ENCODE results near the gene SH3GL3.

DNA sequence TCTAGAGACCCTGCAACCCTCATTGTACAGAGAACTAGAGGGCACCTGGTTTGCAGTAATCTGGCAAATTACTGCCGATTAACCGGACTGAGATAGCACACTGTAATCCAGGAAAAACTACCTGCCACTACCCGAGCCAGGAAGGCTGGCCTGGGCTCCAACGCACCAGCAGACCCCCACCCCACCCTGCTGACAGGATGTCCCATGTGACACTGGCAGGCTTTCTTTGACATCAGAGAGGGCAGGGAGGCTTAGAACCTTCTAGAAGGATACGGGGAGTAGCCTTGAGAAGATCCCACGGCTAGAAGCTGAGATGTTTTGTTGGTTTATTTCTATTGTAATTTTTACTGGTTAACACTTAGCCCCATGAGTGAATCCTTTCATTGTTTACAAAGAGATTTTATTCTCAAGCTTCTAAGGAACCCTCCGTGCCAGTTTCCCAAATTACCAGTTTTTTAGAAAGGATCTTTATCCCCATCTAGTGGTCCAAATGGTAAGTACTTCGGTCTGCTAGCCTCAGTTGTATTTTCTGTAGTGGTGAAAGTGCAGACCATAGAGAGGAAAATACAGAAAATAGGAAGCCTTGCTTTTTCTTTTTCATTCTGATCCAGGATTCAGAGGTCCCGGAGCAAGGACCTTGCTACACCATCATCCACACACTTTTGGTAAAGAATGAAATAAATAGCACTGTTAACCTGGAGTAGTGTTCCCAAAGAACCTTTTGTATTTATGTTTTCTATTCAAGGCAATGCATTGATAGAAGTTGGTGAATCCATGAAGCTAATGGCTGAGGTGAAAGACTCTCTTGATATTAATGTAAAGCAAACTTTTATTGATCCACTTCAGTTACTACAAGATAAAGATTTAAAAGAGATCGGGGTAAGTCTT lies 124.9 kb downstream of the SH3GL3 start:
- no peak for TF ChIP-seq CHD1 (IDR thresholded peaks at IDR 0.05; ENCODE audit: low read depth, low read length)
- TF ChIP-seq, protein P1, sequence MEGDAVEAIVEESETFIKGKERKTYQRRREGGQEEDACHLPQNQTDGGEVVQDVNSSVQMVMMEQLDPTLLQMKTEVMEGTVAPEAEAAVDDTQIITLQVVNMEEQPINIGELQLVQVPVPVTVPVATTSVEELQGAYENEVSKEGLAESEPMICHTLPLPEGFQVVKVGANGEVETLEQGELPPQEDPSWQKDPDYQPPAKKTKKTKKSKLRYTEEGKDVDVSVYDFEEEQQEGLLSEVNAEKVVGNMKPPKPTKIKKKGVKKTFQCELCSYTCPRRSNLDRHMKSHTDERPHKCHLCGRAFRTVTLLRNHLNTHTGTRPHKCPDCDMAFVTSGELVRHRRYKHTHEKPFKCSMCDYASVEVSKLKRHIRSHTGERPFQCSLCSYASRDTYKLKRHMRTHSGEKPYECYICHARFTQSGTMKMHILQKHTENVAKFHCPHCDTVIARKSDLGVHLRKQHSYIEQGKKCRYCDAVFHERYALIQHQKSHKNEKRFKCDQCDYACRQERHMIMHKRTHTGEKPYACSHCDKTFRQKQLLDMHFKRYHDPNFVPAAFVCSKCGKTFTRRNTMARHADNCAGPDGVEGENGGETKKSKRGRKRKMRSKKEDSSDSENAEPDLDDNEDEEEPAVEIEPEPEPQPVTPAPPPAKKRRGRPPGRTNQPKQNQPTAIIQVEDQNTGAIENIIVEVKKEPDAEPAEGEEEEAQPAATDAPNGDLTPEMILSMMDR (IDR thresholded peaks at IDR 0.05; ENCODE audit: control extremely low read depth in 1 of 3, insufficient read depth in 1 of 3, low read depth in 1 of 3, low read length in 3 of 3): peak in 2 of 3 experiments; percentile 55 to 56; a peak in 3 of 4 replicates
- TF ChIP-seq POLR2A (IDR thresholded peaks at IDR 0.05; ENCODE audit: control extremely low read depth in 1 of 2, low read depth in 2 of 2, low read length in 2 of 2): no peak
- TF ChIP-seq TAF1 (IDR thresholded peaks at IDR 0.05; ENCODE audit: low read depth, low read length): no peak
- no peak for TF ChIP-seq TBP (IDR thresholded peaks at IDR 0.05; ENCODE audit: low read depth, low read length)
- peak; percentile 56 to 70 for TF ChIP-seq RAD21 (IDR thresholded peaks at IDR 0.05 in 1 of 2, conservative IDR thresholded peaks at IDR 0.05 in 1 of 2; ENCODE audit: low read depth in 2 of 2, low read length in 2 of 2)
- no peak for TF ChIP-seq RBBP5 (IDR thresholded peaks at IDR 0.05; ENCODE audit: borderline replicate concordance, low read depth, low read length)
- TF ChIP-seq GABPA (IDR thresholded peaks at IDR 0.05; ENCODE audit: borderline replicate concordance, insufficient read depth, low read length): no peak
- no peak for TF ChIP-seq BCL11A (IDR thresholded peaks at IDR 0.05; ENCODE audit: low read depth in 2 of 2, low read length in 2 of 2)
- TF ChIP-seq GTF2F1 (IDR thresholded peaks at IDR 0.05; ENCODE audit: borderline replicate concordance, low read depth, low read length): no peak
- no peak for TF ChIP-seq NRF1 (IDR thresholded peaks at IDR 0.05; ENCODE audit: low read depth, low read length)

Data from H1 (cell line).